Measurements from ENCODE around the gene TRPM5. TPM values are rescaled to one million over a fixed set of nuclear protein-coding genes. Genes with fewer than 3 reads are reported as not detected.

The TRPM5 gene
- total and polyA plus RNA-seq, 9 of the 15 experiments (the other 6 are each of a cell fraction or from before 2014, with no cell fraction given), result not detected

DNA sequence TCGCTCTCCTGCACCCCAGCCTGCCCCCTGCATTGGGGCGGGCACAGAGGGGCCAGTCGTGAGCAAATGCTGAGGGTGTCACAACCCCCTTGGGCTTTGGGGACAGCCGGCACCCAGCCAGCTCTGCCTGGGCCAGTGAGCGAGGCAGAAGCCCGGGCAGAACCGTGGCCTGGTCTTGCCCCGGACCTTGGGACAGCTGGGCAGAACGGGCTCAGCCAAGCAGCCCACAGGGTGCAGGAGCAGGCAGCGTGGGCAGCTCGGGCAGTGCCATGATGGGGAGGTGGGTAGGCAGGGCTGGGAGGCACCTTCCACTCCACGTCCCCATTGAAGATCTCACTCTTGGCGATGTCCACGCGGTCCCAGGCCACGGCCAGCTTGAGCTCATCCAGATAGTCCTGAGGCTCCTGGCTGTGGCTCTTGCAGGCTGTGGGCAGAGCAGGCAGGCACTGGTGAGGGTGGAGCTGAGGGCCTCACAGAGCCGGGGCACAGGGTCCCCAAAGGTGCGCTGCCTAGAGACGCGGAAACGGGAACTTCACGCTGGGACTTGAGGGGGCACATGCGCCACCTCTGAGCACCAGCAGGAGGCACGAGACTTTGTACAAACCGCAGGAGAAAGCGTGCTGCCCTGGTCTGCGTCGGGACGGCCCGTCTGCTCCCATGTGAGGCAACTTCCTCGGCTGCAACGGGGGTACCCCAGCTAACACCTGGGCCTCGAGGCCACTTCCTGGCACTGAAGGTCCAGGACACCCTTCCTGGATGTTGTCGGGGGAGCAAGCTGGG is 28.5 kb downstream of the TRPM5 start (continued):
- TF ChIP-seq, protein P1, sequence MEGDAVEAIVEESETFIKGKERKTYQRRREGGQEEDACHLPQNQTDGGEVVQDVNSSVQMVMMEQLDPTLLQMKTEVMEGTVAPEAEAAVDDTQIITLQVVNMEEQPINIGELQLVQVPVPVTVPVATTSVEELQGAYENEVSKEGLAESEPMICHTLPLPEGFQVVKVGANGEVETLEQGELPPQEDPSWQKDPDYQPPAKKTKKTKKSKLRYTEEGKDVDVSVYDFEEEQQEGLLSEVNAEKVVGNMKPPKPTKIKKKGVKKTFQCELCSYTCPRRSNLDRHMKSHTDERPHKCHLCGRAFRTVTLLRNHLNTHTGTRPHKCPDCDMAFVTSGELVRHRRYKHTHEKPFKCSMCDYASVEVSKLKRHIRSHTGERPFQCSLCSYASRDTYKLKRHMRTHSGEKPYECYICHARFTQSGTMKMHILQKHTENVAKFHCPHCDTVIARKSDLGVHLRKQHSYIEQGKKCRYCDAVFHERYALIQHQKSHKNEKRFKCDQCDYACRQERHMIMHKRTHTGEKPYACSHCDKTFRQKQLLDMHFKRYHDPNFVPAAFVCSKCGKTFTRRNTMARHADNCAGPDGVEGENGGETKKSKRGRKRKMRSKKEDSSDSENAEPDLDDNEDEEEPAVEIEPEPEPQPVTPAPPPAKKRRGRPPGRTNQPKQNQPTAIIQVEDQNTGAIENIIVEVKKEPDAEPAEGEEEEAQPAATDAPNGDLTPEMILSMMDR (IDR thresholded peaks at IDR 0.05 in 2 of 3, conservative IDR thresholded peaks at IDR 0.05 in 1 of 3; ENCODE audit: insufficient read depth in 2 of 3, low read depth in 1 of 3, low read length in 3 of 3), result peak; percentile 52 to 61 (median 56); a peak in 5 of 6 replicates
- TF ChIP-seq ZNF354B (CRISPR knock-in tag; IDR thresholded peaks at IDR 0.05), result no peak
- no peak for TF ChIP-seq FIP1L1 (IDR thresholded peaks at IDR 0.05; ENCODE audit: low read depth, low read length, poor library complexity, severe bottlenecking)
- no peak for TF ChIP-seq CTBP1 (IDR thresholded peaks at IDR 0.05; ENCODE audit: borderline replicate concordance)
- TF ChIP-seq, protein P2, sequence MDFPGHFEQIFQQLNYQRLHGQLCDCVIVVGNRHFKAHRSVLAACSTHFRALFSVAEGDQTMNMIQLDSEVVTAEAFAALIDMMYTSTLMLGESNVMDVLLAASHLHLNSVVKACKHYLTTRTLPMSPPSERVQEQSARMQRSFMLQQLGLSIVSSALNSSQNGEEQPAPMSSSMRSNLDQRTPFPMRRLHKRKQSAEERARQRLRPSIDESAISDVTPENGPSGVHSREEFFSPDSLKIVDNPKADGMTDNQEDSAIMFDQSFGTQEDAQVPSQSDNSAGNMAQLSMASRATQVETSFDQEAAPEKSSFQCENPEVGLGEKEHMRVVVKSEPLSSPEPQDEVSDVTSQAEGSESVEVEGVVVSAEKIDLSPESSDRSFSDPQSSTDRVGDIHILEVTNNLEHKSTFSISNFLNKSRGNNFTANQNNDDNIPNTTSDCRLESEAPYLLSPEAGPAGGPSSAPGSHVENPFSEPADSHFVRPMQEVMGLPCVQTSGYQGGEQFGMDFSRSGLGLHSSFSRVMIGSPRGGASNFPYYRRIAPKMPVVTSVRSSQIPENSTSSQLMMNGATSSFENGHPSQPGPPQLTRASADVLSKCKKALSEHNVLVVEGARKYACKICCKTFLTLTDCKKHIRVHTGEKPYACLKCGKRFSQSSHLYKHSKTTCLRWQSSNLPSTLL (IDR thresholded peaks at IDR 0.05), result no peak
- no peak for TF ChIP-seq NELFE (IDR thresholded peaks at IDR 0.05; ENCODE audit: insufficient read depth, insufficient read length)
- no peak for TF ChIP-seq ZBTB1 (CRISPR knock-in tag; IDR thresholded peaks at IDR 0.05; ENCODE audit: borderline replicate concordance, low read depth)

All from K562 (cell line).